Esophagus (tissue), 2 donors: ENCODE results near the gene KIAA0513. TPM values are rescaled to one million over a fixed set of nuclear protein-coding genes. Genes with fewer than 3 reads are reported as not detected.
"Not testable (repeated sequence)": the region's sequence is repeated elsewhere in the genome, so short reads cannot be mapped to it uniquely, and the experiment has no call there.

Experiments used
- H3K27ac ChIP-seq, 2 donors: one replicate each; pipeline ENCODE4 v1.5.1; 2013; ENCODE audit warnings: low read depth in 2 of 2, mild to moderate bottlenecking in 2 of 2, inconsistent platforms in 1 of 2, low read length in 1 of 2, moderate library complexity in 1 of 2
- H3K27me3 ChIP-seq, 2 donors: one replicate each; pipeline ENCODE4 v1.6.1; 2013; ENCODE audit warnings: low read length in 2 of 2, control low read depth in 1 of 2, mild to moderate bottlenecking in 1 of 2; ENCODE audit not compliant: insufficient read depth in 2 of 2, control insufficient read depth in 1 of 2
- H3K36me3 ChIP-seq, 2 donors: one replicate each; pipeline ENCODE4 v1.6.1; 2013; ENCODE audit warnings: low read length in 1 of 2; ENCODE audit not compliant: control insufficient read depth in 2 of 2, insufficient read depth in 2 of 2
- H3K4me1 ChIP-seq, 2 donors: one replicate each; pipeline ENCODE4 v1.6.1; 2013; ENCODE audit warnings: low read length in 1 of 2; ENCODE audit not compliant: control insufficient read depth in 2 of 2, insufficient read depth in 2 of 2
- H3K4me3 ChIP-seq, 2 donors: one replicate each; pipeline ENCODE4 v1.5.1; 2013; ENCODE audit warnings: low read length in 2 of 2, mild to moderate bottlenecking in 2 of 2, low read depth in 1 of 2, moderate library complexity in 1 of 2
- H3K9me3 ChIP-seq, 2 donors: one replicate each; pipeline ENCODE4 v1.6.1; 2013; ENCODE audit warnings: mild to moderate bottlenecking in 2 of 2, low read depth in 1 of 2, low read length in 1 of 2, moderate library complexity in 1 of 2; ENCODE audit not compliant: control insufficient read depth in 2 of 2, insufficient read depth in 1 of 2
- WGBS, 2 donors: extraction: QIAGEN DNeasy Blood & Tissue Kit; methylation state at CpG; one replicate each; pipeline ENCODE4 v1.1.7; 2013; 5-methylcytosine and 5-hydroxymethylcytosine counted together
- polyA plus RNA-seq, 2 donors: library from polyadenylated mRNA; stranded (reverse); fragments of 200-250 nt; gene quantifications; one replicate each; pipeline ENCODE4 v1.2.3, GENCODE V29; 2013
- donor health status: healthy with polysubstance abuse.
- donor health status: Bipolar disorder and iron deficiency.

The KIAA0513 gene
- polyA plus RNA-seq, 2 donors: 3.0 to 3.7 TPM

GRCh38 chr16:85112364-85112763, 84.8 kb downstream of the KIAA0513 start, which contains the start of gene CIBAR2:
Gene CIBAR2 (minus strand): TSS chr16:85112472. CDS start chr16:85112352, 120 bp downstream.
- no peak within 1 kb of the TSS for H3K4me3 ChIP-seq
- H3K27ac ChIP-seq: no peak within 1 kb of the TSS
- no peaks in the 10 kb centered on the region for H3K4me1 ChIP-seq
- no peaks in the 10 kb centered on the region for H3K36me3 ChIP-seq
- WGBS, 2 donors: 59 to 73% methylated on average over 15 of the region's 15 CpGs
- H3K9me3 ChIP-seq: no peaks in the 10 kb centered on the region
- H3K27me3 ChIP-seq: no peaks in the 10 kb centered on the region

GRCh38 chr16:85113168-85113733, 85.7 kb downstream of the KIAA0513 start:
- no peaks in the 10 kb centered on the region for H3K4me1 ChIP-seq
- H3K9me3 ChIP-seq: no peaks in the 10 kb centered on the region
- H3K36me3 ChIP-seq: no peaks in the 10 kb centered on the region
- H3K27ac ChIP-seq: no peak overlapping the region
- no peaks in the 10 kb centered on the region for H3K27me3 ChIP-seq
- 87 to 92% methylated on average over 12 to 14 of the region's 14 CpGs for WGBS, 2 donors
- H3K4me3 ChIP-seq: no peak overlapping the region

- H3K4me1 ChIP-seq: no peaks in the 10 kb centered on the region
- no peak overlapping the region for H3K27ac ChIP-seq
- H3K4me3 ChIP-seq: no peak overlapping the region
- no peaks in the 10 kb centered on the region for H3K9me3 ChIP-seq
- no peaks in the 10 kb centered on the region for H3K36me3 ChIP-seq
- no peaks in the 10 kb centered on the region for H3K27me3 ChIP-seq
- 73% methylated on average over 14 of the region's 14 CpGs for WGBS, 2 donors
Observed at GRCh38 chr16:85113913-85114312, 86.3 kb downstream of the KIAA0513 start.

- Histone ChIP-seq H3K27me3 (no peaks in the 10 kb centered on the region), H3K36me3 (no peaks in the 10 kb centered on the region), H3K9me3 (no peaks in the 10 kb centered on the region), H3K4me1 (no peaks in the 10 kb centered on the region), H3K27ac (no peak overlapping the region), H3K4me3 (no peak overlapping the region)
- WGBS, 2 donors: 6 to 8% methylated on average over 20 of the region's 20 CpGs
Observed at GRCh38 chr16:85114909-85115567, 87.4 kb downstream of the KIAA0513 start.

- Histone ChIP-seq H3K4me1 (peaks cover 0 to 2% of the 10 kb centered on the region in 2 donors), H3K36me3 (no peaks in the 10 kb centered on the region), H3K4me3 (no peak overlapping the region), H3K27ac (no peak overlapping the region), H3K27me3 (no peaks in the 10 kb centered on the region), H3K9me3 (no peaks in the 10 kb centered on the region)
- 87 to 92% methylated on average over 12 of the region's 12 CpGs for WGBS, 2 donors
Observed at GRCh38 chr16:85117418-85117817, 89.8 kb downstream of the KIAA0513 start.

- Histone ChIP-seq H3K36me3 (no peaks in the 10 kb centered on the region), H3K27ac (no peak overlapping the region), H3K27me3 (no peaks in the 10 kb centered on the region), H3K4me1 (peaks cover 0 to 4% of the 10 kb centered on the region in 2 donors), H3K4me3 (no peak overlapping the region), H3K9me3 (no peaks in the 10 kb centered on the region)
- WGBS, 2 donors: 80 to 83% methylated on average over 4 of the region's 4 CpGs
Observed at GRCh38 chr16:85120006-85120340, 92.4 kb downstream of the KIAA0513 start.

GRCh38 chr16:85123441-85123840, 95.8 kb downstream of the KIAA0513 start:
- not testable (repeated sequence) for H3K4me1 ChIP-seq, H3K36me3 ChIP-seq, H3K9me3 ChIP-seq, H3K4me3 ChIP-seq, H3K27me3 ChIP-seq
- peak overlapping the region; percentile 53 to 63 for H3K27ac ChIP-seq
- WGBS, 2 donors: 90 to 94% methylated on average over 6 of the region's 6 CpGs

GRCh38 chr16:85123891-85124635, 96.5 kb downstream of the KIAA0513 start:
- Histone ChIP-seq H3K9me3 (no peaks in the 10 kb centered on the region), H3K36me3 (no peaks in the 10 kb centered on the region), H3K27ac (peak overlapping the region; percentile 53 to 63), H3K4me1 (peaks cover 2 to 4% of the 10 kb centered on the region in 2 donors), H3K27me3 (no peaks in the 10 kb centered on the region), H3K4me3 (no peak overlapping the region)
- 51 to 64% methylated on average over 31 to 34 of the region's 34 CpGs for WGBS, 2 donors

- Histone ChIP-seq H3K36me3 (no peaks in the 10 kb centered on the region), H3K27ac (no peak overlapping the region), H3K4me1 (peaks cover 2 to 4% of the 10 kb centered on the region in 2 donors), H3K27me3 (no peaks in the 10 kb centered on the region), H3K9me3 (no peaks in the 10 kb centered on the region), H3K4me3 (no peak overlapping the region)
- WGBS, 2 donors: 87 to 92% methylated on average over 11 of the region's 11 CpGs
Observed at GRCh38 chr16:85124636-85125346, 97.2 kb downstream of the KIAA0513 start.
